Aorta (tissue), 5 donors: Measurements from ENCODE around the gene RIC1. TPM values are rescaled to one million over a fixed set of nuclear protein-coding genes. Genes with fewer than 3 reads are reported as not detected.

Experiments
- ATAC-seq: fragments of 200-7000 bp; cut with Tn5 transposase; one replicate; pipeline ENCODE4 v1.9.1; 2022; ENCODE audit warnings: moderate library complexity; ENCODE audit not compliant: low FRiP score
- DNase-seq, 2 donors: peaks; one replicate each; pipeline ENCODE4 v3.0.0-alpha.2; 2020
- H3K27ac ChIP-seq, 2 donors: one replicate each; pipeline ENCODE4 v1.5.1; 2013; ENCODE audit warnings: low read length in 2 of 2, mild to moderate bottlenecking in 2 of 2, moderate library complexity in 2 of 2, control low read depth in 1 of 2, inconsistent platforms in 1 of 2, low read depth in 1 of 2
- H3K27me3 ChIP-seq, 2 donors: one replicate each; pipeline ENCODE4 v1.6.1; 2013; ENCODE audit warnings: control low read depth in 1 of 2, low read length in 1 of 2, mild to moderate bottlenecking in 1 of 2, moderate library complexity in 1 of 2; ENCODE audit not compliant: insufficient read depth in 2 of 2, control insufficient read depth in 1 of 2
- H3K36me3 ChIP-seq, 2 donors: one replicate each; pipeline ENCODE4 v1.6.1; 2013; ENCODE audit warnings: control low read depth in 1 of 2, low read length in 1 of 2, mild to moderate bottlenecking in 1 of 2; ENCODE audit not compliant: insufficient read depth in 2 of 2, control insufficient read depth in 1 of 2
- H3K4me1 ChIP-seq, 2 donors: one replicate each; pipeline ENCODE4 v1.6.1; 2013; ENCODE audit warnings: low read length in 2 of 2, control low read depth in 1 of 2, mild to moderate bottlenecking in 1 of 2, moderate library complexity in 1 of 2; ENCODE audit not compliant: insufficient read depth in 2 of 2, control insufficient read depth in 1 of 2
- H3K4me3 ChIP-seq, 2 donors: one replicate each; pipeline ENCODE4 v1.5.1; 2013; ENCODE audit warnings: low read length in 2 of 2, control low read depth in 1 of 2, mild to moderate bottlenecking in 1 of 2
- H3K9me3 ChIP-seq: one replicate; pipeline ENCODE4 v1.6.1; 2013; ENCODE audit warnings: mild to moderate bottlenecking, low read length; ENCODE audit not compliant: control insufficient read depth
- WGBS, 2 donors: extraction: QIAGEN DNeasy Blood & Tissue Kit; methylation state at CpG; one replicate each; pipeline ENCODE4 v1.1.7; 2013; 5-methylcytosine and 5-hydroxymethylcytosine counted together
- intact Hi-C, 2 donors: fragments of 100-400 bp; cut with DNase I; formaldehyde crosslinking; loops; one replicate each; pipeline versions ENCODE4 v1.14.2 to v1.15.0; 2022
- polyA plus RNA-seq, 2 donors: library from polyadenylated mRNA; stranded (reverse); fragments of 200-250 nt; gene quantifications; one replicate each; pipeline ENCODE4 v1.2.3, GENCODE V29; 2013
- total RNA-seq, 2 donors: library from RNA; stranded (reverse); fragmentation: NEBNext Ultra II Directional; extraction: Animal tissue kit (Norgen Biotek cat#: 25700); gene quantifications; one replicate each; pipeline ENCODE4 v1.2.1, GENCODE V29; 2021
- donor health status: healthy with polysubstance abuse.
- donor health status: Bipolar disorder and iron deficiency.
- donor health status: DM: no; HTN: no; CAD: no.
- donor health status: DM: no; HTN: no; CAD: no.
- donor health status: DM: yes; HTN: yes; CAD: no.

RIC1 gene
- total and polyA plus RNA-seq, 4 donors: 3.0 to 36.7 (median 17.3) TPM

- Histone ChIP-seq H3K4me1 (peaks cover 0 to 2% of the 10 kb centered on the region in 2 donors), H3K36me3 (peaks cover 2 to 5% of the 10 kb centered on the region in 2 donors), H3K27me3 (no peaks in the 10 kb centered on the region), H3K27ac (no peak overlapping the region), H3K4me3 (no peak overlapping the region), H3K9me3 (no peaks in the 10 kb centered on the region)
- WGBS, 2 donors: 94 to 98% methylated on average over 4 of the region's 4 CpGs
- DNase-seq (no peak), ATAC-seq (no peak)
- intact Hi-C loops: no loop called here
These were observed 120.4 kb downstream of the RIC1 start for GRCh38 chr9:5749306-5749705.

- no peak overlapping the region for H3K4me3 ChIP-seq
- intact Hi-C loops: no loop called here
- H3K27me3 ChIP-seq: no peaks in the 10 kb centered on the region
- DNase-seq: no peak
- no peak overlapping the region for H3K27ac ChIP-seq
- peaks cover 0 to 2% of the 10 kb centered on the region in 2 donors for H3K36me3 ChIP-seq
- WGBS, 2 donors: 95 to 97% methylated on average over 1 of the region's 1 CpG
- no peaks in the 10 kb centered on the region for H3K9me3 ChIP-seq
- ATAC-seq: no peak
- peaks cover 0 to 2% of the 10 kb centered on the region in 2 donors for H3K4me1 ChIP-seq
These were observed 121.7 kb downstream of the RIC1 start for GRCh38 chr9:5750569-5750968.

GRCh38 chr9:5756633-5757032 is 127.7 kb downstream of the RIC1 start:
- Histone ChIP-seq H3K9me3 (no peaks in the 10 kb centered on the region), H3K27ac (no peak overlapping the region), H3K27me3 (no peaks in the 10 kb centered on the region), H3K4me3 (no peak overlapping the region), H3K36me3 (peaks cover 0 to 4% of the 10 kb centered on the region in 2 donors), H3K4me1 (no peaks in the 10 kb centered on the region)
- DNase-seq: no peak
- intact Hi-C loops: no loop called here
- no peak for ATAC-seq
- 39 to 44% methylated on average over 3 of the region's 3 CpGs for WGBS, 2 donors

GRCh38 chr9:5760338-5760737 is 131.4 kb downstream of the RIC1 start:
- ATAC-seq: no peak

GRCh38 chr9:5762421-5762820 is 133.5 kb downstream of the RIC1 start:
- H3K36me3 ChIP-seq: peaks cover 5 to 8% of the 10 kb centered on the region in 2 donors
- ATAC-seq (no peak), DNase-seq (no peak)
- H3K9me3 ChIP-seq: no peaks in the 10 kb centered on the region
- 90 to 93% methylated on average over 4 of the region's 4 CpGs for WGBS, 2 donors
- intact Hi-C loops: no loop called here
- H3K27me3 ChIP-seq: no peaks in the 10 kb centered on the region
- no peaks in the 10 kb centered on the region for H3K4me1 ChIP-seq
- no peak overlapping the region for H3K27ac ChIP-seq
- H3K4me3 ChIP-seq: no peak overlapping the region

More at GRCh38 chr9:5760338-5760737, 131.4 kb downstream of the RIC1 start:
- H3K9me3 ChIP-seq: no peaks in the 10 kb centered on the region
- H3K27ac ChIP-seq: no peak overlapping the region
- no peaks in the 10 kb centered on the region for H3K27me3 ChIP-seq
- WGBS, 2 donors: 68 to 88% methylated on average over 1 of the region's 1 CpG
- H3K4me3 ChIP-seq: no peak overlapping the region
- intact Hi-C loops: no loop called here
- H3K4me1 ChIP-seq: no peaks in the 10 kb centered on the region
- peaks cover 5% of the 10 kb centered on the region in 2 donors for H3K36me3 ChIP-seq
- DNase-seq: no peak

GRCh38 chr9:5764130-5764868 is 135.4 kb downstream of the RIC1 start:
- H3K4me1 ChIP-seq: no peaks in the 10 kb centered on the region

GRCh38 chr9:5767968-5768932 is 139.3 kb downstream of the RIC1 start:
- ATAC-seq: no peak
- Histone ChIP-seq H3K27ac (no peak overlapping the region), H3K27me3 (no peaks in the 10 kb centered on the region), H3K4me3 (no peak overlapping the region), H3K9me3 (no peaks in the 10 kb centered on the region), H3K36me3 (peaks cover 4 to 5% of the 10 kb centered on the region in 2 donors), H3K4me1 (no peaks in the 10 kb centered on the region)
- no peak for DNase-seq
- intact Hi-C loops: no loop called here
- 93% methylated on average over 5 of the region's 5 CpGs for WGBS, 2 donors

More at GRCh38 chr9:5764130-5764868, 135.4 kb downstream of the RIC1 start:
- no peak overlapping the region for H3K4me3 ChIP-seq
- H3K27ac ChIP-seq: no peak overlapping the region
- peaks cover 5 to 8% of the 10 kb centered on the region in 2 donors for H3K36me3 ChIP-seq
- no peaks in the 10 kb centered on the region for H3K9me3 ChIP-seq
- no peaks in the 10 kb centered on the region for H3K27me3 ChIP-seq
- DNase-seq (no peak), ATAC-seq (no peak)
- intact Hi-C loops: no loop called here
- 60 to 81% methylated on average over 1 of the region's 1 CpG for WGBS, 2 donors

GRCh38 chr9:5773324-5773999 is 144.6 kb downstream of the RIC1 start:
- intact Hi-C loops: no loop called here
- Histone ChIP-seq H3K27ac (no peak overlapping the region), H3K4me1 (no peaks in the 10 kb centered on the region), H3K4me3 (no peak overlapping the region), H3K9me3 (no peaks in the 10 kb centered on the region), H3K27me3 (no peaks in the 10 kb centered on the region), H3K36me3 (peaks cover 4 to 6% of the 10 kb centered on the region in 2 donors)
- DNase-seq (no peak), ATAC-seq (no peak)
- WGBS, 2 donors: 81 to 88% methylated on average over 3 of the region's 3 CpGs
